Activated CD4-positive, alpha-beta memory T cell treated with anti-CD3 and anti-CD28 coated beads, Interleukin-2, amount 10 ng/mL, durations not matched to agents 7 days and 5 days (primary cell): ENCODE data around the gene ANKS6. TPM values are rescaled to one million over a fixed set of nuclear protein-coding genes. Genes with fewer than 3 reads are reported as not detected.

Experiments used
- CTCF ChIA-PET: fragments of 350-600 bp; sonication (Branson Sonifier 250); formaldehyde crosslinking; loops from one replicate; lab custom pipeline; 2021; ENCODE audit warnings: antibody characterized with exemption, inconsistent platforms; lab: Charles Lee
- POLR2A ChIA-PET: fragments of 350-600 bp; sonication (Branson Sonifier 250); formaldehyde crosslinking; loops from one replicate; lab custom pipeline; 2021; ENCODE audit warnings: antibody characterized with exemption; lab: Charles Lee
- DNase-seq: peaks from one replicate; pipeline ENCODE4 v3.0.0-alpha.2; 2020
- H3K27ac Mint-ChIP-seq: one replicate; pipeline ENCODE4 v1.8.0; 2021; ENCODE audit warnings: mild to moderate bottlenecking, mixed read lengths
- H3K27me3 Mint-ChIP-seq: one replicate; pipeline ENCODE4 v1.8.0; 2021; ENCODE audit warnings: mixed read lengths
- H3K36me3 Mint-ChIP-seq: one replicate; pipeline ENCODE4 v1.8.0; 2021; ENCODE audit warnings: low read depth, mixed read lengths
- H3K4me1 Mint-ChIP-seq: one replicate; pipeline ENCODE4 v1.8.0; 2021; ENCODE audit warnings: mixed read lengths
- H3K4me3 Mint-ChIP-seq: one replicate; pipeline ENCODE4 v1.8.0; 2021; ENCODE audit warnings: mild to moderate bottlenecking, mixed read lengths
- H3K9me3 Mint-ChIP-seq: one replicate; pipeline ENCODE4 v1.8.0; 2021; ENCODE audit warnings: mixed read lengths
- total RNA-seq, 2 experiments: library from RNA; stranded (reverse); gene quantifications; one replicate each; pipeline ENCODE4 v1.2.3, GENCODE V29; 2021

The ANKS6 gene
- total RNA-seq, 2 experiments from 2014 or later, result 2.7 to 4.7 TPM

DNA sequence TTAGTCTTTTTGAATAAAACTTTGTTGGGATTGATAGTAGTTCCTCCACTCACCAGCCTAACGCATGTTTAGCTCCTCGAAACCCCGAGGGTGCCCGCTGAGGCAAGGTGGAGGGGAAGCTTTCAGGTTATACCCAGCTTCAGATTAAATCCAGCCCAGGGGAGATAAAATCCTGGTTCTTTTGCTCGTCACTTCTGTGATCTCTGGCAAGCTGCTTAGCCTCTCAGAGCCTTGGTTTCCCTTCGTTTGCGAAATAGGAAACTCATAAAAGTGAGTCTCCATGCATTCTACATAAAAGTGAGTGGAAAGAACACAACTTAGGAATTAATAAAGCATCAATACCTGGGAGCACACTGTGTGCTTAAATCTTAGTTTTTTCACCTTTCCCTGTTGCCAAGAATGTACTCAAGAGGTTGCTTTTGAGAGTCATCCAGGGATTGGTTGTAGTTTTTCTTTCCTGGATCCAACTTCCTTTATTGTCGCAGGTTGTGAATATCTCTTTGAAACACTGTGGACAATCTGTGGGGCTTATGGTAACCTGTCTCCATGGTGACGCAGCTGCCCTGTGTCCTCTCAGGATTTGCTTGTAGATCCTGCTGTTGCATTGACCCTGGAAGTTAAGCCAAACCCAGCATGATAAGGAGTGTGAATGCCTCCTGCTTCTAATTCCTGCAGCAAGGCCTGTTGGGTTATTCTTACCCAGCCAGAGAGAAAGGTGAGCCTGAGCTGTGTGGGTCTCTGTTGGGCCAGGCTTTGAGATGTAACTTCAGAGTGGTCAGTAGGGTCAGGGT is 13.2 kb upstream of the ANKS6 start:
- H3K27ac Mint-ChIP-seq, result no peak overlapping the region
- H3K27me3 Mint-ChIP-seq, result peaks cover 54% of the 10 kb centered on the region
- no peak for DNase-seq
- H3K4me3 Mint-ChIP-seq, result peak overlapping the region; percentile 37
- H3K4me1 Mint-ChIP-seq, result peaks cover 25% of the 10 kb centered on the region
- peaks cover 3% of the 10 kb centered on the region for H3K36me3 Mint-ChIP-seq
- H3K9me3 Mint-ChIP-seq, result no peaks in the 10 kb centered on the region
- ChIA-PET POLR2A (interaction anchor here (1.7 kb wide), 1 partner anchor 14 kb away, joined by 5 read pairs; no protein-coding TSS in a partner anchor), CTCF (interaction anchor here (0.9 kb wide), 1 partner anchor 34 kb away, joined by 3 read pairs; no protein-coding TSS in a partner anchor)

DNA sequence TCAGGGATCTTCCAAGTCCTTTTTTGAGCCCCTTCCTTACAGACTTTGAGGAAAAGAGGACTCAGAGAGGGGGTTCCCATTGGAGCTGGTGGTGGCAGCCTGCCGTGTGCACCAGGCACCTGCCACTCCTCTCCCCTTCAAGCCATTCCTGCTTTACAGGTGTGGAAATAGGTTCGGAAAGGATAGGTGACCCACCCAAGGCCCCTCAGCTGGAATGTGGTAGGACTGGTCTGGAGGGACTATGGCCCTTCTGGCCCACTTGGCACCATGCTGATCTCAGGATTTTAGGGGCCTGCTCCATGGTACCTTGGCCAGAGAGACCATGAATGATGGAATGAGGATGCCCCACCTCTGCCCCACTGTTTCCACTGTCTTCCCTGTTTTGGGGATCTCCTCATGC is 12.5 kb upstream of the ANKS6 start:
- ChIA-PET CTCF (interaction anchor here (0.9 to 3.2 kb wide), 2 partner anchors 34 to 40 kb away, joined by 3 to 15 read pairs; no protein-coding TSS in a partner anchor), POLR2A (interaction anchor here (1.0 to 1.7 kb wide), 2 partner anchors 11 to 13 kb away, joined by 4 to 5 read pairs; no protein-coding TSS in a partner anchor)
- Mint-ChIP-seq H3K27ac (no peak overlapping the region), H3K4me1 (peaks cover 25% of the 10 kb centered on the region), H3K27me3 (peaks cover 55% of the 10 kb centered on the region), H3K36me3 (peaks cover 3% of the 10 kb centered on the region), H3K4me3 (peak overlapping the region; percentile 60), H3K9me3 (no peaks in the 10 kb centered on the region)
- no peak for DNase-seq

DNA sequence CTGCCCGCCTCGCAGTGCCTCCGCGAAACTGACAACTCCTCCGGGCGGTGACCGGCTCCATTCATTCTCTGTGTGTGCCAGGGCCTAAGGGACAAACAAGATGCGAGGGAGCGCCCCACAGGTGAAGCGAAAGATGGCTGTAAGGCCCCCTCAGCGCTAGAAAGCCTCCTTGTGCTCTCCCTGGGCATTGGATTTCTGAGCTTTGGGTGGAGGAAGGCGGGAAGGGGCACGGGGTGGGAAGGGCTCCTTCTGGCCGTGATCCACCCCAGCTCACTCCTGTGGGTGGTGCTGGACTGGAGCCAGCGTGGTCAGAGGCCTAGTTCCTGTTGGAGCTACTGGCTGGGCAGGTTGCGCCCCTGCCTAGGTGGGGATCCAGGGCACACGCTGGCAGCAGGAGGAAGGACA is 12.1 kb upstream of the ANKS6 start:
- Mint-ChIP-seq H3K4me3 (peak overlapping the region; percentile 60), H3K9me3 (no peaks in the 10 kb centered on the region), H3K36me3 (peaks cover 3% of the 10 kb centered on the region), H3K4me1 (peaks cover 25% of the 10 kb centered on the region), H3K27ac (no peak overlapping the region), H3K27me3 (peaks cover 56% of the 10 kb centered on the region)
- ChIA-PET CTCF (interaction anchor here (0.9 to 3.2 kb wide), 5 partner anchors 9 to 40 kb away, joined by 3 to 15 read pairs (median 3); no protein-coding TSS in a partner anchor), POLR2A (interaction anchor here (1.0 to 1.7 kb wide), 2 partner anchors 10 to 13 kb away, joined by 4 to 5 read pairs; no protein-coding TSS in a partner anchor)
- no peak for DNase-seq

DNA sequence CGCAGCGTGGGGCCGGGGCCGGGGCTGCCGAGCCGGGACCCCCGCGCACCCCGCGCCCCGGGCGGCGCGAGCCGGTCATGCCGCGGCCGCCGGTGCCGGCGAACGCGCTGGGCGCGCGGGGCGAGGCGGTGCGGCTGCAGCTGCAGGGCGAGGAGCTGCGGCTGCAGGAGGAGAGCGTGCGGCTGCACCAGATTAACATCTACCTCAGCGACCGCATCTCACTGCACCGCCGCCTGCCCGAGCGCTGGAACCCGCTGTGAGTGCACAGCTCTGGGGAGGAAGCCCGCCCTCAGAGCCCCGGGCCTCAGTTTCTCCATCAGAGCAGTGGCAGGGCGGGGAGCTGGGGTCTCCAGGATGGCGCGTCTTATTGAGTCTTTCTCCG is 11.4 kb upstream of the ANKS6 start:
- H3K27me3 Mint-ChIP-seq, result peaks cover 58% of the 10 kb centered on the region
- H3K9me3 Mint-ChIP-seq, result no peaks in the 10 kb centered on the region
- ChIA-PET POLR2A (interaction anchor here (1.0 to 1.7 kb wide), 2 partner anchors 10 to 12 kb away, joined by 4 to 5 read pairs; no protein-coding TSS in a partner anchor), CTCF (interaction anchor here (0.9 to 3.2 kb wide), 5 partner anchors 9 to 41 kb away, joined by 3 to 15 read pairs (median 4); no protein-coding TSS in a partner anchor)
- peaks cover 3% of the 10 kb centered on the region for H3K36me3 Mint-ChIP-seq
- peaks cover 25% of the 10 kb centered on the region for H3K4me1 Mint-ChIP-seq
- DNase-seq, result peak; percentile 46
- H3K4me3 Mint-ChIP-seq, result peak overlapping the region; percentile 60
- no peak overlapping the region for H3K27ac Mint-ChIP-seq

DNA sequence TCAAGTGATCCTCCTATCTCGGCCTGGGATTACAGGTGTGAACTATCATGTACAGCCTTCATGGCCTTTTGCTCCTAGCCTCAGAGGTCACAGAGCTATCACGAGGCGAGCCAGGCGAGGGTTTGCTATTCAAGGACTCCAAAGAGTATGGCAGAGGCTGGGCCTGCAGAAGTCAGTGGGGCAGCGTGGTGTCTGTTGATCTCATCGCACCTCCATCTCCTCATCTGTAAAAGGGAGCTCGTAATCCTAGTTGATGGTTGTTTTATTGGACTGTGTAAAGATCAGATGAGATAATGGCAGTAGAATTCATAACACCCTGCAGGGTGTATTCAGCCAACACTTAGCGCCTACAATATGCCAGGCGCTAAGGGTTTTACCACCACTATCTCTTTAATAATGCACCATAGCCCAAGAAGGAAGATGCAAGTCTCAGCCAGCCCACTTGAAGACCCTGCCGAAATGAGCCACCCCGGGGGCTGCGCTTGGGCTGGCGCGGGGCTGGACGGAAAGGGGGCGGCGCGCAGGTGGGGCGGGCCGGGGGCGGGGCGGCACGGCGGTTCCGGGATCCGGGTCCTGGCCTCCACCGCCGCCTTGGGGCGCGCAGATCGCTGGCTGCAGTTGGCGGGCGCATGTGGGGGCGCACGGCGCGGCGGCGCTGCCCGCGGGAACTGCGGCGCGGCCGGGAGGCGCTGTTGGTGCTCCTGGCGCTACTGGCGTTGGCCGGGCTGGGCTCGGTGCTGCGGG is 10.9 kb upstream of the ANKS6 start, which contains the start of gene GALNT12:
Gene GALNT12 (plus strand): TSS at position 601 of the 744 bp plus-strand sequence. CDS start 29 bp downstream, at position 630.
- Mint-ChIP-seq H3K4me1 (peaks cover 25% of the 10 kb centered on the region), H3K4me3 (peak within 1 kb of the TSS; percentile 63), H3K27me3 (peaks cover 60% of the 10 kb centered on the region), H3K9me3 (no peaks in the 10 kb centered on the region), H3K36me3 (peaks cover 3% of the 10 kb centered on the region), H3K27ac (no peak within 1 kb of the TSS)
- DNase-seq, result peak; percentile 44
- ChIA-PET POLR2A (interaction anchor here (1.7 kb wide), 1 partner anchor 12 kb away, joined by 5 read pairs; no protein-coding TSS in a partner anchor), CTCF (interaction anchor here (0.6 to 3.2 kb wide), 11 partner anchors 9 to 334 kb away, joined by 3 to 15 read pairs (median 4); no protein-coding TSS in a partner anchor)

DNA sequence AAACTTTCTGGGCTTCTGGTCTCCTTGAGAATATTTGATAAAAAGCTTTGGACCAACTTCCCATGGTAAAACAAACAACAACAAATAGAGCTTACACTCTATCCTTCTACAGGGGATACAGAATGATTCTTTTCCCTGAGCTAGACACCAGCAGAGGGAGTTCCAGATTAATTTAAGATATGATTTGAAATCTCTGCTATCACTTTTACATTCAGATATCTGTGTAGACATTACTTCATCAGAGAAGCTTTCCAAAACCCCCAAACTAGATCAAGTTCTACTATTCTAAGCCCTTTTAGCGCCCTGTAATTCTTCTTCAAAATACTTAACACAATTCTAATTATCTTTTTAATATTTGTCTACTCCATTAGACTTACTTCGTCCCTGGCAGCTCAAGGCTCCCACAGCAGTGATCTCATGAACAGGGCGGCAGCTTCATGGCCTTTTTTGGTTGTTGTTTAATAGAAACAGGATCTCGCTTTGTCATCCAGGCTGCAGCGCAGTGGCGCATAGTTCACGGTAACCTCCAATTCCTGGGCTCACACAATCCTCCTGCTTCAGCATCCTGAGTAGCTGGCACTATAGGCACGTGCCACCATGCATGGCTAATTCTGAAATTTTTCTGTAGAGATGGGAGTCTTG is 10.2 kb upstream of the ANKS6 start:
- Mint-ChIP-seq H3K27ac (no peak overlapping the region), H3K9me3 (no peaks in the 10 kb centered on the region), H3K4me3 (no peak overlapping the region), H3K4me1 (peaks cover 25% of the 10 kb centered on the region), H3K36me3 (peaks cover 3% of the 10 kb centered on the region), H3K27me3 (peaks cover 63% of the 10 kb centered on the region)
- CTCF ChIA-PET, result interaction anchor here (0.6 to 3.2 kb wide), 14 partner anchors 9 to 334 kb away, joined by 3 to 15 read pairs (median 4); no protein-coding TSS in a partner anchor
- no peak for DNase-seq
- POLR2A ChIA-PET, result no interaction called here

DNA sequence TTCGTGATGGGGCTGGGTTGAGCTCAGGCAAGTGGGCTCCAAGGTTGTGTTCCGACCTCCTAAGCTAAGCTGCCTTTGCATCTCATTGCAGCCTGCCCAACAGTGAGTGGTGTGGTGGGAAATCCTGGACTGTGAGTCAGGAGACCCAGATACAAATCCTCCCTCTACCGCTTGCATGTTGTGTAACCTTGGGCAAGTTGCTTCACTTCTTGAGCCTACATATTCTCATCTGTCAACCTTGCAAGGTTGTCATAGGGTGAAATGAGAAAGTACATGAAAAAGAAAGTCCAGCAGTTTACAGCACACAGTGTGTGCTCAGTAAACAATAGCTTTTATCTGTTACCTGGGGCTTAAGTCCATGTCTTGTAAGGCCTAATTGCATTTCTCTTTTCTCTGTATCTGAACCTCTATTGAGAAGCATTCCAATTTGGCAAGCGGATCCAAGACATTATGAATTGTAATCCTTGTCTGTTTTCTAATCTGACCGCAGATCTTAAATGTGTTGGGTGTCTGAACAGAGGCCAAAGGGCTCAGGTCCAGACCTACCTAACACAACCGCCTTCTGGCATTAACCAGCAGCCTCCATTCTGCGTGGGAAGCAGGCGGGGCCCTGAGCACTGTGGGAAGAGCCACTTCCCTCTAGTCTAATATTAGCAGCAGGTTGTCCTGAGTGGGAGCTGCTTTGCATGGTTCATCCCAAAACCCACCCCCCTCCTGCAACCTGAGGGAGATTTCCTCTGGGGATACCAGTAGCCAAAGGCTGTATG is 9.3 kb upstream of the ANKS6 start:
- POLR2A ChIA-PET, result no interaction called here
- Mint-ChIP-seq H3K4me3 (no peak overlapping the region), H3K4me1 (peaks cover 18% of the 10 kb centered on the region), H3K9me3 (no peaks in the 10 kb centered on the region), H3K27me3 (peaks cover 59% of the 10 kb centered on the region), H3K36me3 (no peaks in the 10 kb centered on the region), H3K27ac (no peak overlapping the region)
- no peak for DNase-seq
- CTCF ChIA-PET, result interaction anchor here (0.7 to 3.2 kb wide), 9 partner anchors 8 to 194 kb away, joined by 3 to 15 read pairs (median 5); no protein-coding TSS in a partner anchor

DNA sequence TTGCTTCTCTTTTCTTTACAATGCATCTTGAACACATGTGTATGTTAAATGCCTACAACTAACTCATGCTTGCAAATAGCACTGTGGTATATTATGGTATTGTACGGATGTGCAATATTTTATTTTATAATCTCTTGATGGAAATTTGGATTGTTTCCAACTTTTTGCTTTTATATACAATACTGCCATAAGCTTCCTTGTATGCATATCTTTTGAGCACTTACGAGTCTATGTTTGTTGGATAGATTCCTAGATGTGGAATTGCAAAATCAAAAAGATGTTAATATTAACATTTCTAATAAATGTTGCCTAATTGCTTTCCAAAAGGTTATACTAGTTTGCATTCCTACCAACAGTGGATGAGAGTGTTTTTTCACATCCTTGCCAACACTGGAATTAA is 7.7 kb upstream of the ANKS6 start:
- CTCF ChIA-PET, result interaction anchor here (2.3 kb wide), 1 partner anchor 12 kb away, joined by 9 read pairs; no protein-coding TSS in a partner anchor
- DNase-seq, result no peak
- Mint-ChIP-seq H3K4me3 (no peak overlapping the region), H3K27ac (no peak overlapping the region), H3K36me3 (no peaks in the 10 kb centered on the region), H3K4me1 (peaks cover 13% of the 10 kb centered on the region), H3K9me3 (peaks cover under 1% of the 10 kb centered on the region), H3K27me3 (peaks cover 51% of the 10 kb centered on the region)
- POLR2A ChIA-PET, result no interaction called here

GRCh38 chr9:98801969-98802371 is 5.6 kb upstream of the ANKS6 start:
- DNase-seq, result no peak
- Mint-ChIP-seq H3K4me1 (peaks cover 3% of the 10 kb centered on the region), H3K27ac (no peak overlapping the region), H3K27me3 (peaks cover 48% of the 10 kb centered on the region), H3K4me3 (no peak overlapping the region), H3K36me3 (peaks cover 4% of the 10 kb centered on the region), H3K9me3 (peaks cover 12% of the 10 kb centered on the region)
- POLR2A ChIA-PET, result no interaction called here
- CTCF ChIA-PET, result interaction anchor here (1.1 kb wide), 1 partner anchor 26 kb away, joined by 5 read pairs; no protein-coding TSS in a partner anchor

DNA sequence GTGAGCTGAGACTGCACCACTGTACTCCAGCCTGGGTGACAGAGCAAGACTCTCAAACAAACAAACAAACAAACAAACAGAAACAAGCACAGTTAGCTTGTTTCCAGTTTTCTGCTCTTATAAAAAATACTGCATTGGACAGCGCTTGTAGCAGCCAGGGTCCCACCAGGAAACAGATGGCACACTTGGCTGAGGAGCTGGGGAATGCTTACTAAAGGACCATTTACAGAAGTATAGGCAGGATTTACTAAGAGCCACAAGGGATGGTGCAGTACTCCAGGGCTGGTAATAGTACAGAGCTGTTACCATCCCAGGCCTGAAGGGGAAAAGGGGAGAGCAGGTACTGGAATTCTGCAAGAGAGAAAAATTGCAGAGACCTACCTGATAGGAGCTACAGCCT is 5.2 kb upstream of the ANKS6 start:
- no peak for DNase-seq
- peaks cover 4% of the 10 kb centered on the region for H3K36me3 Mint-ChIP-seq
- H3K9me3 Mint-ChIP-seq, result peaks cover 12% of the 10 kb centered on the region
- no peak overlapping the region for H3K4me3 Mint-ChIP-seq
- H3K27ac Mint-ChIP-seq, result no peak overlapping the region
- H3K27me3 Mint-ChIP-seq, result peaks cover 43% of the 10 kb centered on the region
- POLR2A ChIA-PET, result no interaction called here
- CTCF ChIA-PET, result no interaction called here
- peaks cover 5% of the 10 kb centered on the region for H3K4me1 Mint-ChIP-seq

- H3K9me3 Mint-ChIP-seq, result peaks cover 12% of the 10 kb centered on the region
- ChIA-PET POLR2A (interaction anchor here (1.1 kb wide), 1 partner anchor 10 kb away, joined by 4 read pairs; no protein-coding TSS in a partner anchor), CTCF (interaction anchor here (1.4 to 1.6 kb wide), 3 partner anchors 8 to 50 kb away, joined by 3 to 4 read pairs (median 4); partner anchors contain the start of gene GALNT12)
- H3K36me3 Mint-ChIP-seq, result peaks cover 4% of the 10 kb centered on the region
- H3K4me3 Mint-ChIP-seq, result no peak overlapping the region
- peaks cover 26% of the 10 kb centered on the region for H3K27me3 Mint-ChIP-seq
- no peak overlapping the region for H3K27ac Mint-ChIP-seq
- peaks cover 11% of the 10 kb centered on the region for H3K4me1 Mint-ChIP-seq
- DNase-seq, result no peak
Observed at GRCh38 chr9:98798254-98798653, 1.9 kb upstream of the ANKS6 start.
